GM18498 (cell line): ENCODE results near the gene C1GALT1.
"Not testable (repeated sequence)": the region's sequence is repeated elsewhere in the genome, so short reads cannot be mapped to it uniquely, and the experiment has no call there.

ENCODE experiments used
- ATAC-seq: cut with Tn5 transposase; IDR thresholded peaks from one replicate; pipeline ENCODE4 v1.9.1; 2021; ENCODE audit warnings: mild to moderate bottlenecking, moderate library complexity; ENCODE audit not compliant: unreplicated experiment

The C1GALT1 gene

DNA sequence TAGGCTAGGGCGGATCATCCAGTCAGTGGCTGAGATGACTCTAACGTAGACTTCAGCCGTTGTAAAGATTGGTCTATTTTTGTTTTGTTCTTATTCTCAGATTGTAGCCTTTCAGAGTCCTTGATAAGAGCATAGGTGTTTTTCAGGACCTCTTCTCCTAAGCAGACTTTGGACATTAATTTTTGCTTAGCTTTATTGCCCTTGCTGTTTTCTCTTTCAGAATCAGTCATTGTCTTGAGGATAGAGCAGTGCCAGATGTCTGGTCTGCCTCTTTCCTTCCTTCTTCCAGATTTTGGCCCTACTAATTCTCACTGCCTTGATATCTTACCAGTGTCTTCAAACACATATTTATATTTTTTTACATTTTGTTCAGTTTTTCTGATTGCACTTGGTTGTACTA is 49.5 kb downstream of the C1GALT1 start:
- ATAC-seq: peak; percentile 50

DNA sequence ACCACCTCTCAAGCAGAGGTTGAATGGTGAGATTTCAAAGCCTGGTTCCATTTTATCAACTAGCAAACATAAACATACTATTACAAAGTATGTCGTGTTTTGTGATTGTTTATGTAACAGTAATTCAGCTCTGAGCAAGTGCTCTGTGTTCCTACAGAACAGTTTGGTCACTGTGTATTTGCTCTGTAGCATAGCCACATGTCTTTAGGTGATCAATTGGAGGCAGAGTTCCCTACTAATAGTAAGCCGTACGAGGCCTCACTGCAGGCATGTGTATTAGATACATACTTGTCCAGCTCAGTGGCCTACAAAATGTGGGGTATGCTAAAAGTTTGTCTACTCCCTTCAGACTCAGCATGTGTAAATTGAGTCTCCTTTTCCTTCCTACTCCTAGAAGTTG is 53.0 kb downstream of the C1GALT1 start:
- ATAC-seq: no peak

DNA sequence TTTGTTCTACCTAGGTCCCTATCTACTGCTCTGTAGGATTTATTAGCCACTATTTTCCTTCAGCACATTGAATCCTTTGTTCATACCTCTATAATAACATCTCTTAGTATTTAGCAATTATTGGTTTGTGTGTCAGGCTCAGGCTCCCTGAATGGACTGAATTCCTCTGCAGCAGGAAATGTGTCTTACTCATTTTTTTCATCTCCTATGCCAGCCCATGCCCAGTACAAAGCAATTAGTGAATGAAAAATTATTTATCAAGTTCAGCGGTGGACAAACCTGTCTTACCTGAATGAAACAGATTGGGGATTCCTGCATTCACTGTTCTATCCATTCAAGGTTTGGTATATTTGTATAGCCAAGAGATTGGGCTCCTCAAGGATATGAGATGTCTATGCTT is 53.7 kb downstream of the C1GALT1 start:
- no peak for ATAC-seq

DNA sequence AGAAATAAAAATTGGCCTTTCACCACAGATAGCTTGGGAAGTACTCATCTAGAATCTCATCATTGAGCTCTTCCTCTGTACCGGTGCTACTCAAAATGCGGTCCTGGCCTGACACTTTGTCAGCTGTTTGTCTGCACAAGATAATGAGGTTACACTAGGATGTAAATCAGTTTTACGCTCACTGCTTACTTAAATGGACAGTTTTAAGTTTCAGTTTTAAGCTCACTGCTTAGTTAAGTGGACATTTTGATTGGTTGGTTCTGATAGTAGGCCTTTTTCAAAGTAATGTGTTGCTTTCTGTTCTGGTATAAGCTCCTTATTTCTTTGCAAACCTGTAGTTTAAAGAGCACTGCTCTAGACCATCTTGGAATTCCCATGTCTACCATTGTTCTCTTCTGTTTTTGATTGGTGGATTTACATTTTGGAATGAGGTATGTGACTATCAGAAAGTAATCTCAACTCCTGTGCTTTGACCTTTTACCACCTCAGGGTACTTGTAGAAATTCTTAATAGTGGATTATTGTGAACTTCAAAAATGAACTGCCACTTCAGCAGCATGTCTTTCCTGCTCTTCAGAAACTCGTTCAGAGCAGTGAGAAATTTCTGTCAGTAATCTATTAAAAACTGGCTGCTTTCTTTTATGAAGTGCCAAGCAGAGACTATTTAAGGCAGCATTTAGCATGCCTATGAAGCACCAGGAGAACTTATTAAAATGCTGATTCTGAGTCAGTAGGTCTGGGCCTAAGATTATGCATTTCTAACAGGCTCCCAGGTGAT is 55.0 kb downstream of the C1GALT1 start:
- no peak for ATAC-seq

DNA sequence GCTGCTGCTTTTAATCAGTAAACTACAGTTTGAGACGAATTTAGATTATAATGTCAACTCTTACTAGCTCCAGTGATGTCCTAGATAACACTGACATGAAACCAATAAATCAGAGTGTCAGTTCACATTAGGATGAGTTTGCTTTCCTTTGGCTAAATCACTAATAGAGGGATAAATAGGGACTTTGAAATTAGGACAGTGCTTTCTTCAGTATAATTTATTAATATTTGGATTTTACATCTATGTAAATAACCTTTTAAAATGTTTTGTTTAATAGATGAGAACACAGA is 55.6 kb downstream of the C1GALT1 start:
- no peak for ATAC-seq

DNA sequence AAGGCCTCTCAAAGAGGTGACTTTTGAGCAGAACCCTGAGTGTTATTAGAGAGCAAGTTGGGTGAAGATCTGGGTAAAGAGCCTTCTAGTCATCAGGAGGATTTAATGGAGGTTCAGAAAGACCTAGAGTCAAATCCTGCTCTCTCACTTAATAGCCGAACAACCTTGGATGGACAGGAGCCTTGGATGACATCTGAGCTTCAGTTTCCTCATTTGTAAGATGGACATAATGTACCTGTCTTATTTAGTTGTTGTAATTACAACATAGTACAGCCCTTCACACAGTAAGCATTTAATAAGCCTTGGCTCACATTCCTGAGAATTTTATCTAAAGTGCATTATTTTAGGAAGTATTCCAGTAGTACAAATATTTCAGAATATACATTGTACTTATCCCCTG is 57.0 kb downstream of the C1GALT1 start:
- no peak for ATAC-seq

DNA sequence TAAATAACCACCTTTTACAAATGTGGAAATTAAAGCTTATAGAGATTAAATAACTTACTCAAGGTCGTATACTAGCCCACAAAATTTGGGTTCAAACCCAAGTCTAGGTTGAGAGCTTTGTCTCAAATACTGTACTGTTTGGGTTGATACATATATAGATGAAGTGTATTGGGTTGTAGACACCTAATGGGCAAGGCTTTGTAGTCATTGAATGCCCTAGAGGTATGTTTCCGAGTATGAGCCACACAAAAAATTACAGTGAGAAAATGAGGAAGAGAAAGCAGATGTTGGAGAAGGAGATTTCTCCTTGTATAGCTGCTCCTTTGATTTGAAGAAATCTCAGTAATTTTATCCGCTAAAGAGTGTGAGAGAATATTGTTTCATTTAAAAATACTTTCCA is 60.6 kb downstream of the C1GALT1 start:
- ATAC-seq: no peak

DNA sequence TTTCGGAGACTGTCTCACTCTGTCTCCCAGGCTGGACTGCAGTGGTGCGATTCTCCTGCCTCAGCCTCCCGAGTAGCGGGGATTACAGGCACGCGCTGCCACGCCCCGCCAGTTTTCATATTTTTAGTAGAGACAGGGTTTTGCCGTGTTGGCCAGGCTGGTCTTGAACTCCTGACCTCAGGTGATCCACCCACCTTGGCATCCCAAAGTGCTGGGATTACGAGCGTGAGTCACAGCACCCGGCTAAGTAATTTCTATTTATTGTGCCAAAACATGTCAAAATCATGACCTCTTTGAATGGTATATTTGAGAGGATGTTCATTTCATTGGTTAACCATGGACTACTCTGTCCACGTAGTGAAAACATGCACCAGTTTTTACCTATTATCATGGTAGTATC is 62.9 kb downstream of the C1GALT1 start:
- not testable (repeated sequence) for ATAC-seq

DNA sequence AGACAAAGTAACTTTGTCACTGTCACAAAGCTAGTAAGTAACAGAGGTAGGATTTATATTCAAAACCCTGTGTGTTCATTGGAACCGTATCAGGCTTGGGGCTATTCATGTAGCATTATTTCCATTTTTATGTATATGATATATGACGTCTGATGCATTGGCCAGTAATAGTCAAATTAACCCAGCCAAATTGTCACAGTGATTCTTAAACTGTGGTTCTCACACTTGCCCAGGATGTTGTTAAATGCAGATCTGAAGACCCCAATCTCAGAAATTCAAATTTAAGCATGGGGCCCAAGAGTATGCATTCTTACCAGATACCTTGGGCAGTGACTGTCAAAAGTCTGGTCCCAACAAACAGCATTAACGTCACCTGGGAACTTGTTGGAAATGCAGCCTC is 63.9 kb downstream of the C1GALT1 start:
- no peak for ATAC-seq

DNA sequence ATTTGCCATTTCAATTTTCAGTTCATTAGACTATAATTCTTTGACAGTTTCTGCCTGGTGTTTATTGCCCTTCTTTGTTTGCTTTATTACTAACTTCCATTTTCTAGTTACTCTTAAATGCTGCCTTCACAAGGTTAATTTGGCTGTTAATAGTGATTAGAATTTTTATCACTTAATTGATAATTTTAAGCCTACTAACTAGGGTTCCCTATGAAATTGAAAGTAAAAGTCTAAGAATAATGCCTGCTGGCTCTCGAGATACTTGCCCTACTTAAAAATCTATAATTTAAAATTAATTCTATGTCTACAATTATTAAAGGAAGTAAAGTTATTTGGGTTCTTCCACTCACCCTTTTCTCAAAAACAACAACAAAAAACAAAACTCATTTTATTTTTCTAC is 65.3 kb downstream of the C1GALT1 start:
- ATAC-seq: no peak

DNA sequence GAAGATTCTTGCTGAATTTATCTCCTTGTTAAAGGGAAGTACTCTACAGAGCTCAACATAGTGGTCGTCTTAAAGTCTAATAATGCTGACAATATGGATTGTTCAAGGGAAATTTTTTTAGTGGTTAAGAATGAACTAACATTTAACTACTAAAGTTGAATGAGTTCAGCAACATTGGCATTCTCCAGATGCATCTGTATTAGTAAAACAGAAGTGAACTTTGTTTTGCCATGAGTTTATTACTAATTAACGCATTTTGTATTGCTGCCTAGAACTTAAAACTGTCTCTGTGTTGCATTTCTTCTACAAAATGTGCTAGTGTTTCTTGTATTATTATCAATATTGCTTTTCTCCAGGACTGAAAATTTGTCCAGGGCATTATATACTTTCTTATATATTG is 67.5 kb downstream of the C1GALT1 start:
- no peak for ATAC-seq

DNA sequence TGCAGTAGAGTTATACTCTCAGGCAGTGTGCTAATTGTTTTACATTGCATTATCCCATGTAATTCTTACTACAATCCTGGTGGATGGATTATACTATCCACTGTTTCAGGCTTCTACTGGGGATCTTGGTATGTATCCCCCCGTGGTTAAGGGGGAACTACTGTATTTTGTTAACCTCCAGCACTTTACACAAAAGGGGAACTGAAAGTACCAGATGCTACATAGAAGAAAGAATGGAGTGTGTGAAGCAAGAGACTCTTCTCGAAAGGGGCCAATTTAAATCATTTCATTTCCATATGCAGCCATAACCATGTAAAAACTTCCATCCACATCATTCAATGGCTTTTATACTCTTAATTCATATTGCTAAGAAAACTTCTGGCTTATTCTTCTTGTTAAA is 69.4 kb downstream of the C1GALT1 start:
- peak; percentile 97 for ATAC-seq

DNA sequence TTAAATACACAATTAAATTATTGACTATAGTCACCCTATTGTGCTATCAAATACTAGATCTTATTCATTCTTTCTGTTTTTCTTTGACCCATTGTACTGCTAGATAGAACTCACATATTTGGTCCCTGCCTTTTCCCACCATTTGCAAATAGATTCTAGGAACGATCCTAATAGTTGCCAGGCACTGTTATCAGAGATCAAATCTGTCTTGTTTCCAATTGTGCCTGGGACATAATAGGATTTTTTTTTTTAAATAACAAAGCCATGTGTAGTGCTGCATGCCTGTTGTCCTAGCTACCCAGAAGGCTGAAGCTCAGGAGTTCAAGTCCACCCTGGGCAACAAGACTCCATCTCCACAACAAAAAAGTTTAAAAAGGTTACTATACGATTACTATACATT is 72.0 kb downstream of the C1GALT1 start:
- no peak for ATAC-seq

DNA sequence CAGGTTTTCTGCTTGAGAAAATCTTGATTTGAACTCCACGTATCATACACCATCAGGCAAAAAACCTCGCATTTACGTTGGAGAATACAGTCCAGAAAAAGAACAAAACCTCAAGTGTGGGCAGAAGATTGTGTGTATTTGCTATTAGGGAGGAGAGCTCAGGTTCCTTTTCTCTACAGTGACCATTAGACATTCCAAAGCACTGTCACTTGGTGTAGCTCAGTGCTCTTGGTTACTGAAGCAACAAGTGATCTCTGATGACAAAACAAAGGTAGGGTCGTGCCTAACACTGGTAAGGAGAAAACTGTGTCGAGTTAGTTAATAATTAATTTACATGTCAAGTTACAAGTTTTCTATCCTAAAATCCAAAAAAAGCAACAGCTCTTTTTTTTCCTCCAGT is 72.6 kb downstream of the C1GALT1 start:
- ATAC-seq: no peak

DNA sequence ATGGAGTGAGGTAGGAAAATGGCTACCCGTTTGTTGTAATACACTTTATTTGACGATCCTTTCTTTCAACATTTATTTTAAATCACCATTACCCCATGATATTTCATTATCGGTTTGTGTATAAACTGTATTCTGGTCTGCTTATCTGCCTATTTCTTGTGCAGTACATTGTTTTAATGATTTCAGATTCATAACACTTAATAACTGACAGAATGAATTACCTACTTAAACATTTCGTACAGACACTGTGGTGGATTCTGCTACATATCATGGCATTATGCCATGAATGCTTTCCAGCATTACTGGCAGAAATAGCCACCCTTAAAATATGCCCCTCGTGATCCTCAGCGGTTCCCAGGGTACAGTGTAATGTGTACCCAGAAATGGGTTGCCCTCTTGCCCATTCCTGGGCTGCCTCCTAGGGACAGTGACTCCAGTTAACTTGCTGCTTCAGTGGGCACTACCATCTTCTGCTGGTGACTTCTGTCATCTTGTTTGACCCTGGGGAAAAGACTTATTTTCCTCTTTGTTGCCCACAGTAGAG is 74.5 kb downstream of the C1GALT1 start:
- no peak for ATAC-seq

DNA sequence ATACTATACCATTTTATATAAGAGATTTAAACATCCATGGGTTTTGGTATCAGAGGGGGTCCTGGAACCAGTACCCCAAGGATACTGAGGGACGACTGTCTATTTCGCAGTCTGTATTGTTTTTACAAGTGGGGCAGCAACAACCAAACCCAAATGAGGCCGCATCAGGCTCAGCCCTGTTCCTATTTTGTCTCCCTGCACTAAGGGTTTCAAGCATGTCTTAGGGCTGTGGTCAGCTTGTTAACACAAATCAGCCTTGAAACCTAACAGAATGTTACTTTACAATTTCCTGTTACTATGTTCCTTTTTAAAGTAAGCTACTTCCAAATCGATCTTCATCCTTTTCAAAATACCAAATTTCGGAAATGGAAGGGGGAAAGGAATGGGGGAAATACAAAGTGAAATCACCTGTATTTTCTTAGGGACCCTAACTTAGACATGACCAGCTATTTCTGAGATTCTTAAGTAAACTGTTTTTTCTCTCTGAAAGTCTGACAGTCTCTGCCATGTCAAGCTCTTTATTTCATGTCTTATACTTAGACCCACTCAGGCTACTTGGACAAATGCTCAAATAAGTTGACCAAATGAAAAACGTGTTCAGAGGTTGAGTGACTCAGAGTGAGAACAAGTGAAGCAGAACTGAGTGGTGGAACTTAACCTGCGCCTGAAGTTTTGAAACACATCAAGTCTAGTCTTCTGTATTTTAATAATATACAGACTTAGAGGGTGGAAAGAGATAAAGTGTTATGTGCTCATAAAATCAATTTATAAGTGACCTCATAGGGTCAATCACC is 75.8 kb downstream of the C1GALT1 start:
- peak; percentile 86 for ATAC-seq

DNA sequence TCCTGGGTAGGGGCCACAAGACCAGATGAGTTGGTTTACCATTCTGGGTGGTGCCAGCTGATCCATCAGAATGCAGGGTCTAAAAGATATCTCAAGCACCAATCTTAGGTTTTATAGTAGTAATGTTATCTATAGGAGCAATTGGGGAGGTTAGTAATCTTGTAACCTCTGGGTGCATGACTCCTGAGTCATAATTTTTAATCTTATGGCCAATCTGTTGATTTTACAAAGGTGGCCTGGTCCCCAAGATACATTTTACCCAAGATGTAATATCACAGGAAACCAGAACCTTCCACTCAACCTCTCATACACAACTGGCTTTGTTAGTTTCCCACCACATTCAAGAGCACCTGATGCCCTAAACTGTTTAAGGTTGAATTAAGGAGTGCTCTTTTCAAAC is 79.5 kb downstream of the C1GALT1 start:
- ATAC-seq: no peak

DNA sequence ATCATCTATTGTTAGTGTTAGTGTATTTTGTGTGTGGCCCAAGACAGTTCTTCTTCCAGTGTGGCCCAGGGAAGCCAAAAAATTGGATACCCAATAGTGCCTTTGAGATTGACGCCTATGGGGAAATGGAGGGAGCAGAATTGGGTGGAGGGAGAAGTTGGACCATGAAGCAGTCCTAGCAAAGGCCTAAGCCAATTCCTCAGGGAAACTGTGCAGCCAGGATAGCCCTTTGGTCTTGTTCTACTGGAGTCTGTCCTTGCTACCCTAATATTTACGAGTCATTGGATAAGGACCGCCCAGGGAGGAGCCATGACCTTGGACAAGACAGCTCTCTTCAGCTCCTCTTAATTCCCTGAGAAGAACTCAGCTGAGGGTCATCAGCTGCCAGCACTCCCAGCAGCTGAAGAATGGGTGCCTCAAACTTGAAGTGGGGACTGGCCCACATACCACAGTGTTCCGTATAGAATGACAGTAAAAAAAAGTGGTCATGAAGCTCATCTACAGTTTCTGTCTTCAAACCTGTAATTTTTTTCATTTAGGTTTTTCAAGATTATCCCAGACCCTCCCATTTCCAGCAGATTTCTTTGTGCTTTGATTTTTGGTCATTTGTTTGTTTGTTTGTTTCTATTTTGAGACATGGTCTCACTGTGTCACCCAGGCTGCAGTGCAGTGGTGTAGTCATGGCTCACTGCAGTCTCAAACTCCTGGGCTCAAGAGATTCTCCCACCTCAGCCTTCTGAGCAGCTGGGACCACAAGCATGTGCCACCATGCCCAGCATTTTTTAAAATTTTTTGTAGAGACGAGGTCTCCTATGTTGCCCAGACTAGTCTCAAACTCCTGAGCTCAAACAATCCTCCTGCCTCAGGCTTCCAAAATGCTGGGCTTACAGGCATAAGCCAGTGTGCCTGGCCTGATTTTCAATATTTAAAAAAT is 81.2 kb downstream of the C1GALT1 start:
- no peak for ATAC-seq

DNA sequence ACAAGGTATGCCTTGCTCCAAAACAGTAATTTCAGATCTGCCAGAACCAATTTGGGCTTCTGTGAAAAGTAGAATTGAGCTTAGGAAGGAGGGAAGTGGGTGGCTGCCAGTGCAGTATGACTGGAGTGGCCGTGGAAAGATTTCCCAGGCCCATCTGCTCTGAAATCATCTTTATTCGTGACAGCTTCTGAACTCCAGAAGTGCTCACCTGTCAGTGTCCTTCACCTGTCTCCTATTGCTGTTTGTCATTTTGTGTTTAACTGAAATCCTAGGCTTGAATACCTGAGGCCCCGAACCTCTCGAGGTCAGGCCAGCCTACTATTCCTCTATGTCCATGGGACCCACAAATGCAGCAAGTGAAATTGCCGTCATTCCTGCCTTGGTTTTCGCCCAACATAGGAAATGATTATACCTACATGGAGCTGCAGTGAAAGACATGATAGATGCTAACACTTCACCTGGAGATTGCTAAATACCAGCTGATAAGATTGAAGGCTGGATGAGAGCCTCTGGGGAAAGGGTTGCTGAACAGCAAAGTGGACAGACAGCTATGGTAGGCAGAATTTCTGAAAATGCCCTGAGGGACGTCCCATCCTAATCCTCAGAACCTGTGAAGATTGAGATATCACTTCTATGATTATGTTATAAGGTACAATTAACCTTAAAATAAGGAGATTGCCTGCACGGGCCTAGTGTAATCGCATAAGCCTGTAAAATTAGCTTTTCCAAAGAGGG is 82.1 kb downstream of the C1GALT1 start:
- ATAC-seq: no peak
